CD14-positive monocyte (primary cell): ENCODE results near the gene IL17RA. TPM values are rescaled to one million over a fixed set of nuclear protein-coding genes. Genes with fewer than 3 reads are reported as not detected.

Experiments
- DNase-seq, 3 donors: peaks; one replicate each; pipeline ENCODE4 v3.0.0-alpha.2; 2011 to 2022
- H2AFZ ChIP-seq: 2 replicates; pipeline ENCODE4 v1.6.0; 2012; ENCODE audit warnings: mild to moderate bottlenecking, low read depth, low read length, inconsistent platforms; ENCODE audit not compliant: insufficient read depth, poor library complexity, severe bottlenecking
- H3K27ac ChIP-seq, 2 donors: 1 replicate in 1 of 2; 2 replicates in 1 of 2; pipeline ENCODE4 v1.5.1; 2012 to 2013; ENCODE audit warnings: low read length in 2 of 2, control low read depth in 1 of 2, inconsistent platforms in 1 of 2, low read depth in 1 of 2, mild to moderate bottlenecking in 1 of 2
- H3K27me3 ChIP-seq, 2 donors: one replicate each; pipeline versions ENCODE4 v1.6.0 to v1.6.1; 2011 to 2013; ENCODE audit warnings: low read length in 2 of 2; ENCODE audit not compliant: control insufficient read depth in 2 of 2, insufficient read depth in 2 of 2
- H3K36me3 ChIP-seq, 2 donors: replicated peaks in 1 of 2; 1 replicate in 1 of 2; 2 replicates in 1 of 2; pipeline versions ENCODE4 v1.5.1 to v1.6.1; 2012 to 2013; ENCODE audit warnings: low read length in 2 of 2, control low read depth in 1 of 2, inconsistent platforms in 1 of 2, mild to moderate bottlenecking in 1 of 2; ENCODE audit not compliant: insufficient read depth in 2 of 2, control insufficient read depth in 1 of 2
- H3K4me1 ChIP-seq, 2 donors: 1 replicate in 1 of 2; 2 replicates in 1 of 2; pipeline versions ENCODE4 v1.5.1 to v1.6.1; 2012 to 2013; ENCODE audit warnings: low read length in 2 of 2, control low read depth in 1 of 2, inconsistent platforms in 1 of 2, mild to moderate bottlenecking in 1 of 2, moderate library complexity in 1 of 2; ENCODE audit not compliant: insufficient read depth in 2 of 2, control insufficient read depth in 1 of 2
- H3K4me2 ChIP-seq: replicated peaks from 2 replicates; pipeline ENCODE3; 2012; ENCODE audit warnings: low read length, moderate library complexity, mild to moderate bottlenecking; ENCODE audit not compliant: poor library complexity, severe bottlenecking; ENCODE audit errors: extremely low read depth
- H3K4me3 ChIP-seq, 3 experiments: fragments of 200-600 bp in 1 of 3; sonication (generic) in 1 of 3; replicated peaks in 1 of 3; 1 replicate in 2 of 3; 2 replicates in 1 of 3; pipeline ENCODE4 v1.5.1; 2011 to 2013; ENCODE audit warnings: low read length in 3 of 3, mild to moderate bottlenecking in 3 of 3, control low read depth in 2 of 3, low read depth in 2 of 3, inconsistent platforms in 1 of 3, moderate library complexity in 1 of 3
- H3K79me2 ChIP-seq: 2 replicates; pipeline ENCODE4 v1.6.0; 2012; ENCODE audit warnings: mild to moderate bottlenecking, control low read depth, inconsistent platforms, low read length, moderate library complexity; ENCODE audit not compliant: insufficient read depth
- H3K9ac ChIP-seq: 2 replicates; pipeline ENCODE4 v1.6.0; 2017; ENCODE audit warnings: low read length, mild to moderate bottlenecking; ENCODE audit not compliant: insufficient read depth, poor library complexity, severe bottlenecking
- H3K9me3 ChIP-seq, 2 donors: replicated peaks in 1 of 2; 1 replicate in 1 of 2; 2 replicates in 1 of 2; pipeline versions ENCODE4 v1.5.1 to v1.6.1; 2012 to 2013; ENCODE audit warnings: low read length in 2 of 2, control low read depth in 1 of 2; ENCODE audit not compliant: control insufficient read depth in 1 of 2, insufficient read depth in 1 of 2
- H4K20me1 ChIP-seq: 2 replicates; pipeline ENCODE4 v1.6.0; 2012; ENCODE audit warnings: mild to moderate bottlenecking, low read length, control low read depth, moderate library complexity; ENCODE audit not compliant: insufficient read depth
- H3K27ac Mint-ChIP-seq, 7 donors: one replicate each; pipeline ENCODE4 v1.8.0; 2020; ENCODE audit warnings: mild to moderate bottlenecking in 7 of 7, mixed read lengths in 7 of 7, moderate library complexity in 6 of 7, inconsistent platforms in 2 of 7
- H3K27me3 Mint-ChIP-seq, 3 donors: one replicate each; pipeline ENCODE4 v1.8.0; 2021 to 2022; ENCODE audit warnings: low read depth in 3 of 3, mild to moderate bottlenecking in 3 of 3, mixed read lengths in 3 of 3, moderate library complexity in 3 of 3, inconsistent platforms in 1 of 3
- H3K36me3 Mint-ChIP-seq, 2 donors: one replicate each; pipeline ENCODE4 v1.8.0; 2020; ENCODE audit warnings: mixed read lengths in 2 of 2, inconsistent platforms in 1 of 2, mild to moderate bottlenecking in 1 of 2
- H3K4me1 Mint-ChIP-seq: one replicate; pipeline ENCODE4 v1.8.0; 2020; ENCODE audit warnings: mild to moderate bottlenecking, mixed read lengths
- H3K4me3 Mint-ChIP-seq, 2 donors: one replicate each; pipeline ENCODE4 v1.8.0; 2020; ENCODE audit warnings: mild to moderate bottlenecking in 2 of 2, mixed read lengths in 2 of 2, moderate library complexity in 1 of 2
- H3K9me3 Mint-ChIP-seq, 7 donors: one replicate each; pipeline ENCODE4 v1.8.0; 2020 to 2022; ENCODE audit warnings: mixed read lengths in 7 of 7, mild to moderate bottlenecking in 6 of 7, moderate library complexity in 6 of 7, inconsistent platforms in 2 of 7
- WGBS: methylation state at CpG from one replicate; pipeline ENCODE4 v1.1.5; 2013; ENCODE audit warnings: missing lambda C conversion rate; ENCODE audit not compliant: insufficient coverage; 5-methylcytosine and 5-hydroxymethylcytosine counted together
- intact Hi-C, 2 donors: fragments of 100-400 bp; cut with micrococcal nuclease; formaldehyde crosslinking; loops; one replicate each; pipeline versions ENCODE4 v1.15.0 to v1.15.1; 2023
- polyA plus RNA-seq, 3 donors: library from polyadenylated mRNA; depleted of rRNA in 1 of 3; unstranded in 2 of 3; stranded (reverse) in 1 of 3; fragments of 300-500 nt in 2 of 3; fragments of >200 nt in 1 of 3; fragmentation: Illumina TruSeq in 2 of 3; gene quantifications; 1 replicate in 2 of 3; 2 replicates in 1 of 3; pipeline ENCODE4 v1.2.3, GENCODE V29; 2012 to 2021
- TF ChIP-seq, protein P1 (sequence below): fragments of 200-600 bp; IDR thresholded peaks from one replicate; pipeline ENCODE4 v1.8.0; 2022; ENCODE audit warnings: antibody characterized with exemption, mild to moderate bottlenecking

The IL17RA gene
- polyA plus RNA-seq, 3 donors, result 68.3 to 118 (median 96.7) TPM

DNA sequence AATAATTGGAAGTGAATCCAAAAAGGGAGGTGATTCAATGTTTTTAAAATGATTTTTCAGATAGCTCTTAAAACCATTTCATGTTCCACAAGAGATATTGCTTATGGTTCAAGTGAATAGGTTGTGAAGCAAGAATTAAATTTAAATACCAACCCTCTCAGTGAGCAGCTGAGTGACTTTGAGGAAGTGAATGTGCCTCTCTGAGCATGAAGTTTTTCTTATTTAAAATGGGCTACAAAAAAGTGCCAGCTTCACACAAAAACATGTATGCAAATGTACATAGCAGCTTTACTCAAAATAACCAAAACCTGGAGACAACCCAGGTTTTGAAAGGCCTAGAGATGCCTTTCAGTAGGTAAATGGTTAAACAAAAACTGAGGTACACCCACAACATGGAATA is 41.3 kb upstream of the IL17RA start:
- no peak overlapping the region for H3K4me3 ChIP-seq
- H3K4me2 ChIP-seq, result no peak overlapping the region
- no peaks in the 10 kb centered on the region for H3K79me2 ChIP-seq
- Mint-ChIP-seq H3K9me3 (peaks cover 0 to 4% (median 0%) of the 10 kb centered on the region in 7 donors), H3K4me3 (no peak overlapping the region), H3K4me1 (peaks cover 30% of the 10 kb centered on the region), H3K27ac (no peak overlapping the region), H3K36me3 (peaks cover 0 to 5% of the 10 kb centered on the region in 2 donors), H3K27me3 (peaks cover 1 to 10% (median 3%) of the 10 kb centered on the region in 3 donors)
- H3K36me3 ChIP-seq, result no peaks in the 10 kb centered on the region
- intact Hi-C loops, result no loop called here
- H3K27ac ChIP-seq, result no peak overlapping the region
- H3K27me3 ChIP-seq, result no peaks in the 10 kb centered on the region
- no peaks in the 10 kb centered on the region for H4K20me1 ChIP-seq
- H3K9me3 ChIP-seq, result no peaks in the 10 kb centered on the region
- peaks cover 30 to 37% of the 10 kb centered on the region in 2 donors for H3K4me1 ChIP-seq
- DNase-seq, result peak in 1 of 3 donors; percentile 3
- TF ChIP-seq, protein P1, sequence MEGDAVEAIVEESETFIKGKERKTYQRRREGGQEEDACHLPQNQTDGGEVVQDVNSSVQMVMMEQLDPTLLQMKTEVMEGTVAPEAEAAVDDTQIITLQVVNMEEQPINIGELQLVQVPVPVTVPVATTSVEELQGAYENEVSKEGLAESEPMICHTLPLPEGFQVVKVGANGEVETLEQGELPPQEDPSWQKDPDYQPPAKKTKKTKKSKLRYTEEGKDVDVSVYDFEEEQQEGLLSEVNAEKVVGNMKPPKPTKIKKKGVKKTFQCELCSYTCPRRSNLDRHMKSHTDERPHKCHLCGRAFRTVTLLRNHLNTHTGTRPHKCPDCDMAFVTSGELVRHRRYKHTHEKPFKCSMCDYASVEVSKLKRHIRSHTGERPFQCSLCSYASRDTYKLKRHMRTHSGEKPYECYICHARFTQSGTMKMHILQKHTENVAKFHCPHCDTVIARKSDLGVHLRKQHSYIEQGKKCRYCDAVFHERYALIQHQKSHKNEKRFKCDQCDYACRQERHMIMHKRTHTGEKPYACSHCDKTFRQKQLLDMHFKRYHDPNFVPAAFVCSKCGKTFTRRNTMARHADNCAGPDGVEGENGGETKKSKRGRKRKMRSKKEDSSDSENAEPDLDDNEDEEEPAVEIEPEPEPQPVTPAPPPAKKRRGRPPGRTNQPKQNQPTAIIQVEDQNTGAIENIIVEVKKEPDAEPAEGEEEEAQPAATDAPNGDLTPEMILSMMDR, result no peak
- H3K9ac ChIP-seq, result no peak overlapping the region
- no peak overlapping the region for H2AFZ ChIP-seq

DNA sequence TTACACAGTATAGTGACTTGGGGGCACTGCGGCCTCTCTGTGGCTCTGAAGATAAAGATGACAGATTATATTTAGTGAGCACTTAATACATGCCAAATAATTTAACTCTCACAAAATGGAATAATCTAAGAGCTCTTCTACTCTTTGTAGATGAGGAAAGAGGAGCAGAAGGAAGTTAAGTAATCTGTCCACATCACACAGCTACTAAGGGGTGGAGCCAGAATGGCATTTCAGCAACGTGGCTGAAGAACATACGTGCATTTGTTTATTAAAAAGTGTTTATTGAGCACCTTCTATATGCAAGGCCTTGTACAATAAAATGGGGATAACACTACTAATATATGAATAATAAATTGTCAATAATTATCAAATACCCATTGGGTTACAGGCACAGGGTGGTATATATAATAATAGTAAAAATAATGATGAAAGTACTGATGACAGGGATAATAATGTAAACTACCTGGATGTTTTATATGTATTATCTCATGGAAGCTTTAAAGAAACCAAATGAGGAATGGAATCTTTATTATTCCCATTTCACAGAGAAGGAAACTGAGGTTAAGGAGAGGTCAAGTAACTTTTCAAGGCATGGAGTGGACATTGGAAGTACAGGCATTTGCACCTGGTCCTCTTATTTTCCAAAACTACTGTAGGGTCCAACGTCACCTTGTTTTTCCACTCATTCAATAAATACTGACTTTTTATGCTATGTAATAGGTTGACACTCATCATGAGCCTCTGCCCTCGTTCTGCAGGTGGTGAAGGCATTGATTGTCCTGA is 38.0 kb upstream of the IL17RA start:
- H3K4me3 Mint-ChIP-seq, result no peak overlapping the region
- peak; percentile 27 to 49 (median 36) for DNase-seq
- H3K27me3 Mint-ChIP-seq, result peaks cover 3% of the 10 kb centered on the region in 3 donors
- H3K4me1 ChIP-seq, result peaks cover 30 to 37% of the 10 kb centered on the region in 2 donors
- no peaks in the 10 kb centered on the region for H3K36me3 ChIP-seq
- no peak overlapping the region for H3K9ac ChIP-seq
- peak overlapping the region in 1 of 3 experiments; percentile 17 for H3K4me3 ChIP-seq
- peaks cover 31% of the 10 kb centered on the region for H3K4me1 Mint-ChIP-seq
- H2AFZ ChIP-seq, result peak overlapping the region; percentile 2
- H3K36me3 Mint-ChIP-seq, result peaks cover 0 to 8% of the 10 kb centered on the region in 2 donors
- H3K9me3 ChIP-seq, result no peaks in the 10 kb centered on the region
- peak overlapping the region; percentile 78 to 91 (median 87) for H3K27ac Mint-ChIP-seq
- no peaks in the 10 kb centered on the region for H3K27me3 ChIP-seq
- intact Hi-C loops, result no loop called here
- no peaks in the 10 kb centered on the region for H3K79me2 ChIP-seq
- no peaks in the 10 kb centered on the region for H4K20me1 ChIP-seq
- H3K27ac ChIP-seq, result peak overlapping the region; percentile 46 to 66
- WGBS, result 75% methylated on average over 1 of the region's 5 CpGs
- TF ChIP-seq, protein P1, result no peak
- H3K4me2 ChIP-seq, result peak overlapping the region; percentile 3
- peaks cover 0 to 2% (median 0%) of the 10 kb centered on the region in 7 donors for H3K9me3 Mint-ChIP-seq
